HG03280 (cell line): ENCODE measurements around the gene SCGB1A1.
"Not testable (repeated sequence)": the region's sequence is repeated elsewhere in the genome, so short reads cannot be mapped to it uniquely, and the experiment has no call there.

Source experiments
- ATAC-seq: cut with Tn5 transposase; IDR thresholded peaks from one replicate; pipeline ENCODE4 v1.9.1; 2021; ENCODE audit warnings: mild to moderate bottlenecking, moderate library complexity; ENCODE audit not compliant: unreplicated experiment

The SCGB1A1 gene

GRCh38 chr11:62449451-62449851, 30.6 kb downstream of the SCGB1A1 start:
- ATAC-seq: no peak

GRCh38 chr11:62449912-62450311, 31.1 kb downstream of the SCGB1A1 start:
- not testable (repeated sequence) for ATAC-seq

DNA sequence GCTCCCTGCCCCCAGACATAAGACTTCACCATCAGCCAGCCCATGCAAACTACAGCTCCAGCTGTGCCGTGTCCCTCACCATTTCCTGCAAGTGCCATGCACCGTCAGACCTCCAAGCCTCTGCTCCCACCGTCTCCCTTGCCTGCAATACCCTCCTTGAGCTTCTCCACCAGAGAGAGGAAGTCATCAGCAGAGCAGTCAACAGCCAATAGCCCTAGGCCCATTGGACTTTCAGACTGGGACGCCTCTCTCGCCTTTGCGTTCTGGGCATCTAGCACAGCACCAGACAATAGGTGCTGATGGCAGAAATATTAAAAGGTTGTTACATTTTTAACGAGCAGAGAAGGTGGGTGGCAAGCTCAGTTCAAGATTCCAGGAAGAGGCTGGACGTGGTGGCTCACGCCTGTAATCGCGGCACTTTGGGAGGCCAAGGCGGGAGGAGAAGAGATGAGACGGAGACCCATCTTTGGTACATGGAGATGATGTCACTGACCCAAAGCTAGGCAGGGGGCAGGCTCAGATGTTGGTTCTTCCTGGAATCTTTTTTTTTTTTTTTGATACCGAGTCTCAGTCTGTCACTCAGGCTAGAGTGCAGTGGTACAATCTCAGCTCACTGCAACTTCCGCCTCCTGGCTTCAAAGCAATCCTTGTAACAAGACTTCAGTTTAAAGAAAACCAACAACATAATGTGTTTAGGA, 31.9 kb downstream of the SCGB1A1 start:
- no peak for ATAC-seq

DNA sequence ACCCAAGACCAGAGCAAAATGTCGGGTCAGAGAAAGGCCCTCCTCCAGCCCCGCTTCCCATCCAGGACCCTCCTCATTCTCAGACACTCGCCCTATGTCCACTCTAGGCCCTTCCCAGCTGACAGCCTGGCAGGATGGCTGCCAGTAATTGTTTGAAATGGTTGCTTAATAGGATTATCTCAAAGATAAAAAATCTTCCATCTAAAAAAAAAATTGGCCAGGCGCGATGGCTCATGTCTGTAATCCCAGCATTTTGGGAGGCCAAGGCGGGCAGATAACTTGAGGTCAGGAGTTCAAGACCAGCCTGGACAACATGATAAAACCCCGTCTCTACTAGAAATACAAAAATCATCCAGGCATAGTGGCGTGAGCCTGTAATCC, 32.4 kb downstream of the SCGB1A1 start:
- no peak for ATAC-seq

DNA sequence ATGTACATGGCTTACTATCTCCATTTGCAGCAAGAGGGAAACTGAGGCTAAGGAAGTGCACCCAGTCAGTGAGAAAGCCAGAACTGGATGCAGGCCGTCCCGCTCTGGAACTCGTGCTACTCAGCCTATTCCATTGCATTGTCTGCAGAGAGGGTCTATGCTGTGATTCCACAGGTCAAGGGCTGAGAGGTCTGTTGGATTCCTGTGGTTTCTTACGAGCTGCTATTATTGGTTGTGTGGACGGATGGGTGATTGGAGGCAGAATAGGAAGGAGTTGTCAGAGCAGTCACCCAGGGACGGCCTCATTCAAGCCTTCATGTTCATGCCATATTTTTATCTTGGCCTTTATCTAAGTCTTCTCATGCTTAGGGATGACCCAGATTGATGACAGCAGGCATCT, 33.4 kb downstream of the SCGB1A1 start:
- no peak for ATAC-seq

DNA sequence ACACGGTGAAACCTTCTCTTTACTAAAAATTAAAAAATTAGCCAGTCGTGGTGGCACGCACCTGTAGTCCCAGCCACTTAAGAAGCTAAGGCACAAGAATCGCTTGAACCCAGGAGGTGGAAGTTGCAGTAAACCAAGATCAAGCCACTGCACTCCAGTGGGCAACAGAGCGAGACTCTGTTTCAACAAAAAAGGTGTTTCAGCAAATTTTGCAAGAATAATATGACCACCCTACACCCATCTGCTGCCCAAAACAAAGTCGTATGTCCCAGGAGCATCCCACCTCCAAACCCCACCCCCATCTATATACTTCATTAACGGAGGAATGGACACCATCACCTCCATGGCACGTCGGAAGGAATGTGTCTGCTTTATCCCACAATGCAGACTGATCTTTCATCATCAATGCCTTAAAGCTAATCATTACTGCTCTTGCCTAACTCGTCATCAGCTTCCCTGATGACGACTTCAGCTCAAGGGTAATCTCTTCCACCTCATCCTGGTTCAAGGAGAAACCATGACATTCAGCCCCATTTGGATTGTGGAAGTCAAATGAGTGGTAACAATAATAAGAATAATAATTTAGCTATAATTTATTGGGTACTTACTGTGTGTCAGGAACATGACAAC, 34.1 kb downstream of the SCGB1A1 start:
- ATAC-seq: no peak

DNA sequence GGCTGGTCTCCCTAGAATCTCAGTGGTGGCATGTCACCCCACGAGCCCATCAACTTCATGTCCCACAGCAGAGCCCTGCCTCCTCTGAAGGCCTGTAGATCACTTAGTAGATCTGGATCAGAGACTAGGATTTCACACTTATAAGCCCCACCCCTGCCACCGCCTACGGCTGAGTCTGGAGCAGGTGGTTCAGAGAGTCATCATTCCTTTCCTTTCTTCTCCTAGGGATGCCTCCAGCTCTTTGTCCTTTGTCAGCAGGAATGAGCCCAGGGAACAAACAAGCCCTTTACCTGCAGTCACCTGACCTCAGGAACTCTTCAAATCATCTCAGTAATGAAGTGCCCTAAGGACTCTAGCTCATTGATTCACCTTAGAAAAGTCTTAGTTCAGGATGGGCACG, 37.8 kb downstream of the SCGB1A1 start:
- no peak for ATAC-seq

DNA sequence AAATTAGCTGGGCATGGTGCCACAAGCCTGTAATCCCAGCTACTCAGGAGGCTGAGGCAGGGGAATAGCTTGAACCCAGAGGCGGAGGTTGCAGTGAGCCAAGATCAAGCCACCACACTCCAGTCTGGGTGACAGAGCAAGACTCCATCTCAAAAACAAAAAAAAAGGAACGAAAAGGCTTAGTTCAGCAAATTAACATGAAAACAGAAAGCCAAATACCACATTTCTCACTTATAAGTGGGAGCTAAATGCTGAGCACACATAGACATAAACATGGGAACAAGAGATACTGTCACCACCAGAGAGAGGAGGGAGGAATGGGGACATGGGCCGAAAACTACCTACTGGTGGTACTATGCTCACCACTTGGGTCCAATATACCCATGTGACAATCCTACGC, 38.6 kb downstream of the SCGB1A1 start:
- no peak for ATAC-seq

GRCh38 chr11:62458212-62459002, 39.6 kb downstream of the SCGB1A1 start:
- ATAC-seq: no peak

DNA sequence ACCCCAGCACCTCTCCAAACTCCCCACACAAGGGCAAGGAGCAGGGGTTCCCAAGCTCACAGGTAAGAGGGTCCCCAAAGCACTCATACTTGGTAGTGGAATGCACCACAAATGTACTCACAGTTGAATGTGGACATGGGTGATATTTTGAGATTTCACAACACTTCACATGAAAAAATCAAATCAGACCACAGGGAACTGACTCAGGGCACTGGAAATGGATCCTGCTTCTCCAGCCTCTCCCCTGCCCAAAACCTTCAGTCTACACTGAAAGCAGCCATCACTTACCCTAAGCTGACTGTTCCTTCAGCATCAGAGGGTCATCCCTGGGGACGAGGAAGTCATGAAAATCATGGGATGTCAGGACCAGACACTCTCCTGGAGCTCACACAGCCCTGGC, 40.2 kb downstream of the SCGB1A1 start:
- no peak for ATAC-seq

GRCh38 chr11:62461740-62462507, 43.1 kb downstream of the SCGB1A1 start:
- ATAC-seq: no peak

DNA sequence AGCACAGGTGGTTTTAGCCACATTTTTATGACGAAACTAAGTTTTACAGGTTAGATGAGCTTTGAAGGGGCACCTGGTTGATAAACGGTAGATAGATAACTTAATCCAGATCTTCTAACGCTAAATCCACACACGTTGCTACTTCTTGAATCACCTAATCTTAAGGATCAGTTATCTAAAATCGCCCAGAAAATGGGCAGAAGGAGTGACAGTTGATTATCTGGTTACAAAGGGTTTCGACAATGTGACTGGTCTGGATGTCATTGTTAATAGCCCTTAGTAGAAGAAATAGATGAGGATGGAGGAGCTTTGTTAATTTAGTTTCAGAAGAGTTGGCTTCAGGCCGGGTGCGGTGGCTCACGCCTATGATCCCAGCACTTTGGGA, 43.7 kb downstream of the SCGB1A1 start:
- ATAC-seq: no peak

GRCh38 chr11:62463121-62463542, 44.3 kb downstream of the SCGB1A1 start:
- ATAC-seq: no peak

- ATAC-seq: no peak
Observed at GRCh38 chr11:62464655-62465054, 45.8 kb downstream of the SCGB1A1 start.

DNA sequence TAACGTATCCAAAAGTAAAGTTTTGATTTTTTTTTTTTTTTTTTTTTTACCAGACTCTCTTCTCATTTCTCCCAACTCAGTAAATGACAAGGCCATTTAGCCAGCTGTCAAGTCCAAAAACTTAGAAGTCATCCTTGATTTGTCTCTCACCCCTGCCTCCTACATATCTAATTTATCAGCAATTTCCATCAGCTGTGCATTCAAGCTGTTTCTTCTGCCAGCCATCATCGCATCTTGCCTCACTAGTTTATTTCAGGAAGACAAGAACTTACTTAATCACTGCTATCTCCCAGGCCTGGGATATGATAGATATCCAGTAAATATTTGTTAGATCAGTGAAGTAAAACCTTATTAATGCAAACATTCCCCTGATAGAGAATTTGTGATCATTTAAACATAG, 47.6 kb downstream of the SCGB1A1 start:
- no peak for ATAC-seq

DNA sequence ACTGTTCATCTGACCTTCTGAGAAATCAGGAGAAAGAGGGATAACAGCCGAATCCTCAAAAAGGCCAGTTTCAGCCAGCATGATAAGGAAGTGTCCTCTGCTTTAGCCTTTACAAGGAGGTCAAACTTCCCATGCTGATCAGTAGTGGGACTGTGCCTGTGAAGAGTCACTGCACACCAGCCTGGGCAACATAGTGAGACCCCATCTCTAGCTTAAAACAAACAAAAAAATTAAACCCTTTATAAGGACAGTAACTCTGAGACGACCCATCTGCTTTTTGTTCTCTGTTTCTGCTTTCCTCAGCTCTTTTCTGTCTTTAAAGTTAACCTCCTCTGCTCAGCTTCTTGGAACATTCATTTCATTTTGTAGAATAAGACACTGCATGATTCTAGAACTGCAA, 49.7 kb downstream of the SCGB1A1 start:
- ATAC-seq: no peak

- ATAC-seq: no peak
Observed at GRCh38 chr11:62471603-62472002, 52.8 kb downstream of the SCGB1A1 start.

DNA sequence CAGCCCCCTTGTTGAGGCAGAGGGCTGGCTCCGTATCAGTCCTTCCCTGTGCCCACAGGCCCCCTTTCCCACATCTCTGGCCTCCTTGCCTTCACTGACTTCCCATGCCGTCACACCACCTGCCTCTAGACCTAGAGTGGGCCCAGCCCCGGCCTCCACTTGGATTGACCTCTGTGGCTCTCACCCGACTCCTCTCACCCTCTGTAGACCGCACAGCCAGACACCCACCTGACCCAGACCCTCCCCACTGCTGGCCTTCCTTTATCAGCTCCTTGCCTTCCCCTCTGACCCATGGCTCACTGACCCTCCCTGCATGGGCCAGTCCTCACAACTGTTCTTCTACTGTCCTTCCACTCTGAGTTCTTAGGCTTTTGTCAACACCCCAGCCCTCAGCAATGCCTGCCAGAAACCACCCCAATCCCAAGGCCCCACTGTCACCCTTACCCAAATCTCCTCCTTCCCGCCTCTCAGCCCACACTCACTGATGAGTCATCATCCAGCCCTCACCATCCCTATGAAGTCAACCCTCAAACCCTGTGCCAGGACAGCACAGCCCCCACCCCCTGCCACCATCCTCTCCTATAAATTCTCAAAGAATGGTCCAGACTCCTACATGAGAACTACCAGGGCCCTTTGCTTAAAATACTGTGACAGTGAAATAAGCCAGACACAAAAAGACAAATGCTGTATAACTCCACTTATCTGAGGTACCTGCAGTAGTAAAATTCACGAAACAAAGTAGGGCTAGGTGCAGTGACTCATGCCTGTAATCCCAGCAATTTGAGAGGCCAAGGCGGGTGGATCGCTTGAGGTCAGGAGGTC, 53.4 kb downstream of the SCGB1A1 start:
- no peak for ATAC-seq
